Cardiac fibroblast (primary cell): ENCODE measurements around the gene OXCT1.
A peak's percentile ranks its signal among the peaks of the same experiment; 100 is the strongest.

Experiments
- DNase-seq, 2 donors: peaks; one replicate each; pipeline versions ENCODE4 v3.0.0 to v3.0.0-alpha.2; 2010; ENCODE audit warnings: low read depth in 2 of 2
- H3K4me3 ChIP-seq, 2 donors: replicated peaks in 1 of 2; 1 replicate in 1 of 2; 2 replicates in 1 of 2; pipeline ENCODE4 v1.5.1; 2011; ENCODE audit warnings: low read depth in 2 of 2, low read length in 2 of 2, mild to moderate bottlenecking in 2 of 2, moderate library complexity in 1 of 2
- CTCF ChIP-seq: IDR thresholded peaks from one replicate; pipeline ENCODE4 v1.5.1; 2011; ENCODE audit warnings: low read depth, mild to moderate bottlenecking, low read length, inconsistent platforms

Gene OXCT1

GRCh38 chr5:41896230-41896629, 26.0 kb upstream of the OXCT1 start:
- TF ChIP-seq CTCF, result no peak
- DNase-seq, result no peak
- no peak overlapping the region for H3K4me3 ChIP-seq

- no peak for TF ChIP-seq CTCF
- no peak for DNase-seq
- no peak overlapping the region for H3K4me3 ChIP-seq
Measured at GRCh38 chr5:41893074-41893851, 23.0 kb upstream of the OXCT1 start.

GRCh38 chr5:41892031-41892430, 21.8 kb upstream of the OXCT1 start:
- TF ChIP-seq CTCF, result no peak
- H3K4me3 ChIP-seq, result no peak overlapping the region
- DNase-seq, result no peak

- H3K4me3 ChIP-seq, result no peak overlapping the region
- TF ChIP-seq CTCF, result no peak
- no peak for DNase-seq
Measured at GRCh38 chr5:41891066-41891707, 21.0 kb upstream of the OXCT1 start.

GRCh38 chr5:41885286-41885685, 15.1 kb upstream of the OXCT1 start:
- TF ChIP-seq CTCF, result no peak
- no peak overlapping the region for H3K4me3 ChIP-seq
- no peak for DNase-seq

- peak in 1 of 2 donors; percentile 5 for DNase-seq
- H3K4me3 ChIP-seq, result no peak overlapping the region
- no peak for TF ChIP-seq CTCF
Measured at GRCh38 chr5:41883936-41884335, 13.7 kb upstream of the OXCT1 start.
